ENCODE data around the gene STBD1.

DNA sequence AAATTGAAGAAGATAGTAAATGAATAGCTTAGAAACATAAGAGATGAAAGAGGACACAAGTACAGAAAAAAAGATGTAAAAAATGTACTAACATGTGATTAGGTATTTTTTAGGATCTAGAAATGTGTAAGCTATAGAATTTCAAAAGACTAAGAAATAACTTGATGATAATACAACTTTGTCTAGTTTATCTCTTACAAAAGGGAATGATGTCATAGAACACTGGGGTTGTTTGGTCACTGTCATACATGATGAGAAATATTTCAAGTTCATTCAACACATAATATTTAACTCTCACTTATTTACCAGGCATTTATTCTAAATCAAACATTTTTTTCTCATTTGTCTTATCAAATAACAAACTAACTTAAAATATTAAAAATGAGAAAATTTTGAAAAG, 18.5 kb downstream of the STBD1 start:
- TF ChIP-seq, protein P1, sequence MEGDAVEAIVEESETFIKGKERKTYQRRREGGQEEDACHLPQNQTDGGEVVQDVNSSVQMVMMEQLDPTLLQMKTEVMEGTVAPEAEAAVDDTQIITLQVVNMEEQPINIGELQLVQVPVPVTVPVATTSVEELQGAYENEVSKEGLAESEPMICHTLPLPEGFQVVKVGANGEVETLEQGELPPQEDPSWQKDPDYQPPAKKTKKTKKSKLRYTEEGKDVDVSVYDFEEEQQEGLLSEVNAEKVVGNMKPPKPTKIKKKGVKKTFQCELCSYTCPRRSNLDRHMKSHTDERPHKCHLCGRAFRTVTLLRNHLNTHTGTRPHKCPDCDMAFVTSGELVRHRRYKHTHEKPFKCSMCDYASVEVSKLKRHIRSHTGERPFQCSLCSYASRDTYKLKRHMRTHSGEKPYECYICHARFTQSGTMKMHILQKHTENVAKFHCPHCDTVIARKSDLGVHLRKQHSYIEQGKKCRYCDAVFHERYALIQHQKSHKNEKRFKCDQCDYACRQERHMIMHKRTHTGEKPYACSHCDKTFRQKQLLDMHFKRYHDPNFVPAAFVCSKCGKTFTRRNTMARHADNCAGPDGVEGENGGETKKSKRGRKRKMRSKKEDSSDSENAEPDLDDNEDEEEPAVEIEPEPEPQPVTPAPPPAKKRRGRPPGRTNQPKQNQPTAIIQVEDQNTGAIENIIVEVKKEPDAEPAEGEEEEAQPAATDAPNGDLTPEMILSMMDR (IDR thresholded peaks at IDR 0.05; ENCODE audit: poor library complexity, severe bottlenecking): no peak
- TF ChIP-seq EP300 (conservative IDR thresholded peaks at IDR 0.05; ENCODE audit: poor library complexity, severe bottlenecking): no peak
- no peak for TF ChIP-seq POLR2AphosphoS5 (IDR thresholded peaks at IDR 0.05)
- TF ChIP-seq RAD21 (conservative IDR thresholded peaks at IDR 0.05): no peak
- no peak for TF ChIP-seq TAF1 (IDR thresholded peaks at IDR 0.05; ENCODE audit: low read depth)
- no peak for TF ChIP-seq EZH2 (IDR thresholded peaks at IDR 0.05; ENCODE audit: borderline replicate concordance, insufficient read depth, low read length, poor library complexity, severe bottlenecking)
- TF ChIP-seq SMC3 (conservative IDR thresholded peaks at IDR 0.05; ENCODE audit: poor library complexity): no peak
